Astrocyte (in vitro differentiated cells and primary cell): ENCODE results near the gene CYSTM1. TPM values are rescaled to one million over a fixed set of nuclear protein-coding genes. Genes with fewer than 3 reads are reported as not detected.

Experiments used
- DNase-seq: peaks from one replicate; pipeline ENCODE4 v3.0.0-alpha.2; 2010; ENCODE audit warnings: low read depth
- FAIRE-seq: peaks from 2 replicates; lab custom pipeline; 2011; peaks lifted over from hg19 to GRCh38; lab: Jason Lieb, UNC
- H2AFZ ChIP-seq: 2 replicates; pipeline ENCODE4 v1.6.0; 2012; ENCODE audit warnings: low read depth, low read length, inconsistent platforms
- H3K27ac ChIP-seq: 2 replicates; pipeline ENCODE4 v1.5.1; 2011; ENCODE audit warnings: low read depth, low read length, inconsistent platforms
- H3K27me3 ChIP-seq: 2 replicates; pipeline ENCODE4 v1.6.0; 2011; ENCODE audit warnings: low read length, inconsistent platforms; ENCODE audit not compliant: insufficient read depth
- H3K36me3 ChIP-seq: 2 replicates; pipeline ENCODE4 v1.5.1; 2011; ENCODE audit warnings: low read length, inconsistent platforms; ENCODE audit not compliant: insufficient read depth
- H3K4me1 ChIP-seq: 2 replicates; pipeline ENCODE4 v1.5.1; 2011; ENCODE audit warnings: low read length, inconsistent platforms; ENCODE audit not compliant: insufficient read depth
- H3K4me2 ChIP-seq: 2 replicates; pipeline ENCODE4 v1.6.0; 2012; ENCODE audit warnings: low read length, inconsistent platforms
- H3K4me3 ChIP-seq: 2 replicates; pipeline ENCODE4 v1.5.1; 2011; ENCODE audit warnings: low read depth, mild to moderate bottlenecking, low read length, inconsistent platforms; ENCODE audit not compliant: insufficient read depth
- H3K79me2 ChIP-seq: 2 replicates; pipeline ENCODE4 v1.6.0; 2012; ENCODE audit warnings: mild to moderate bottlenecking, low read length, inconsistent platforms; ENCODE audit not compliant: insufficient read depth
- H3K9ac ChIP-seq: 2 replicates; pipeline ENCODE4 v1.6.0; 2012; ENCODE audit warnings: mild to moderate bottlenecking, low read length, inconsistent platforms
- H3K9me3 ChIP-seq: 2 replicates; pipeline ENCODE4 v1.5.1; 2012; ENCODE audit warnings: low read depth, mild to moderate bottlenecking, low read length, inconsistent platforms; ENCODE audit not compliant: insufficient read depth
- H4K20me1 ChIP-seq: 2 replicates; pipeline ENCODE4 v1.6.0; 2012; ENCODE audit warnings: low read length, inconsistent platforms; ENCODE audit not compliant: insufficient read depth
- H3K27ac Mint-ChIP-seq: one replicate; pipeline ENCODE4 v1.8.0; 2021; ENCODE audit warnings: mild to moderate bottlenecking, mixed read lengths; ENCODE audit not compliant: unreplicated experiment
- H3K27me3 Mint-ChIP-seq: one replicate; pipeline ENCODE4 v1.8.0; 2021; ENCODE audit warnings: low read depth, mixed read lengths; ENCODE audit not compliant: unreplicated experiment
- H3K36me3 Mint-ChIP-seq: one replicate; pipeline ENCODE4 v1.8.0; 2021; ENCODE audit warnings: low read depth, mixed read lengths; ENCODE audit not compliant: unreplicated experiment
- H3K4me1 Mint-ChIP-seq: one replicate; pipeline ENCODE4 v1.8.0; 2021; ENCODE audit warnings: low read depth, mixed read lengths; ENCODE audit not compliant: unreplicated experiment
- H3K4me3 Mint-ChIP-seq: one replicate; pipeline ENCODE4 v1.8.0; 2021; ENCODE audit warnings: mild to moderate bottlenecking, moderate library complexity, mixed read lengths; ENCODE audit not compliant: unreplicated experiment
- H3K9me3 Mint-ChIP-seq: one replicate; pipeline ENCODE4 v1.8.0; 2021; ENCODE audit warnings: mild to moderate bottlenecking, mixed read lengths; ENCODE audit not compliant: unreplicated experiment
- EZH2 ChIP-seq: IDR thresholded peaks from 2 replicates; pipeline ENCODE4 v1.6.1; 2012; ENCODE audit warnings: mild to moderate bottlenecking, low read length, inconsistent platforms; ENCODE audit not compliant: insufficient read depth
- total RNA-seq: library from RNA; stranded (reverse); gene quantifications from 2 replicates; pipeline ENCODE4 v1.2.1, GENCODE V29; 2021
- TF ChIP-seq, protein P1 (sequence below): IDR thresholded peaks from 2 replicates; pipeline ENCODE4 v1.5.1; 2011; ENCODE audit warnings: low read depth, mild to moderate bottlenecking, inconsistent platforms, low read length, moderate library complexity; ENCODE audit not compliant: insufficient read depth

CYSTM1 gene
- total RNA-seq, 1 donor from 2014 or later: 46.3 TPM

DNA sequence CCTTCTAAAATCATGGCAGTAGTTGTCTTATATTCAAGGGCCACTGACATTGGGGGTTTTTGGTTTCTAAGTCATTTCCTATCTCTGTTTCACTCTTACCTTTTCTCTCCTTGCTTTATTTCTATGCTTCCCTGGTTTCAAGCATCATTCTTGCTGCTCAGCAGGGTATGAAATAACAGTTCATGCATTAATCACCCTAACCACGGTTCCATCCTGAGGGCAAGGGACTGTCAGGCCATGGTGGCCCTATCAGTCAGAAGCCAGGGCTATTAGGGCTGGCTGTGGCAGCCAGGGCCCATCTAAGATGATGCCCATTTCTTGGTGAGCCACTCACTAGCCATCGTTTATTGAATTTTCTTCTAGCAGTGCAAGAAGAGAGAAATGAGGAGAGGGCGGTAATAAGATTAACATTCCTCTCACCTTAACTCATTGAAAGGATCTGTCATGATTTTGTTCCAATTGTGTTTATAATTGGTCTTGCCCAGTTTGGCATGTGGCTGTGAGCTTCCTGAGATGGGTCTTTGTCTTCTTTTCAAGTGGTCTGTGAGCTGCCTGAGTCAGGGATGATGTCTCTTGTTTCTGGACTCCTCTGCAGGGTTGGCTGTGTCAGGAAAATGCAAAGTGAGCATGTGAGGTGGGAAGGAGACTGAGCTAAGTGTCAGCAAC lies 45.2 kb downstream of the CYSTM1 start:
- no peaks in the 10 kb centered on the region for H3K36me3 ChIP-seq
- H3K4me2 ChIP-seq: peak overlapping the region; percentile 71
- H3K27me3 ChIP-seq: no peaks in the 10 kb centered on the region
- Mint-ChIP-seq H3K27ac (peak overlapping the region; percentile 23), H3K36me3 (peaks cover 6% of the 10 kb centered on the region), H3K9me3 (no peaks in the 10 kb centered on the region), H3K4me3 (peak overlapping the region; percentile 29), H3K27me3 (no peaks in the 10 kb centered on the region), H3K4me1 (peaks cover 43% of the 10 kb centered on the region)
- peak overlapping the region; percentile 88 for H3K27ac ChIP-seq
- H3K9me3 ChIP-seq: no peaks in the 10 kb centered on the region
- DNase-seq (peak; percentile 73), FAIRE-seq (peak; percentile 59)
- no peaks in the 10 kb centered on the region for H3K79me2 ChIP-seq
- TF ChIP-seq, protein P1, sequence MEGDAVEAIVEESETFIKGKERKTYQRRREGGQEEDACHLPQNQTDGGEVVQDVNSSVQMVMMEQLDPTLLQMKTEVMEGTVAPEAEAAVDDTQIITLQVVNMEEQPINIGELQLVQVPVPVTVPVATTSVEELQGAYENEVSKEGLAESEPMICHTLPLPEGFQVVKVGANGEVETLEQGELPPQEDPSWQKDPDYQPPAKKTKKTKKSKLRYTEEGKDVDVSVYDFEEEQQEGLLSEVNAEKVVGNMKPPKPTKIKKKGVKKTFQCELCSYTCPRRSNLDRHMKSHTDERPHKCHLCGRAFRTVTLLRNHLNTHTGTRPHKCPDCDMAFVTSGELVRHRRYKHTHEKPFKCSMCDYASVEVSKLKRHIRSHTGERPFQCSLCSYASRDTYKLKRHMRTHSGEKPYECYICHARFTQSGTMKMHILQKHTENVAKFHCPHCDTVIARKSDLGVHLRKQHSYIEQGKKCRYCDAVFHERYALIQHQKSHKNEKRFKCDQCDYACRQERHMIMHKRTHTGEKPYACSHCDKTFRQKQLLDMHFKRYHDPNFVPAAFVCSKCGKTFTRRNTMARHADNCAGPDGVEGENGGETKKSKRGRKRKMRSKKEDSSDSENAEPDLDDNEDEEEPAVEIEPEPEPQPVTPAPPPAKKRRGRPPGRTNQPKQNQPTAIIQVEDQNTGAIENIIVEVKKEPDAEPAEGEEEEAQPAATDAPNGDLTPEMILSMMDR: no peak
- TF ChIP-seq EZH2: no peak
- H3K4me1 ChIP-seq: peaks cover 45% of the 10 kb centered on the region
- H3K9ac ChIP-seq: peak overlapping the region; percentile 46
- H4K20me1 ChIP-seq: no peaks in the 10 kb centered on the region
- no peak overlapping the region for H3K4me3 ChIP-seq
- no peak overlapping the region for H2AFZ ChIP-seq

DNA sequence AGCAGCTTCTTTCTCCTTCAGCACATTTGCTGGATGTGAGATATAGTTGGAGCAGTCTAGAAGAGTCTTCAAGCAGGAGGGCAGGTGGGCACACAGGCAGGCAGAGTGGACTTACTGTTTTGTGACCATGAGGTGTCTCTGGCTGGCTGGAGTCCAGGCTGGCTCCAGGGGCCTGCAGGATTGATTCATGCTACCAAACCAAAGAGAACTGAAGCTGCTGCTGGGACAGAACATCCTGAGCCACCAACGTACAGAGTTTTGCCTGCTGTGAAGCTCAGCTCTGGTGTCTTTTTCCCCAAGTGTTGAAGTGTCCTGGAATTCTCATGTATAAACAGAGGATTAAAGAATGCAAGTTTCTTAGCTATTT lies 45.7 kb downstream of the CYSTM1 start:
- no peak overlapping the region for H3K4me3 Mint-ChIP-seq
- H3K36me3 Mint-ChIP-seq: peaks cover 10% of the 10 kb centered on the region
- H3K27me3 Mint-ChIP-seq: no peaks in the 10 kb centered on the region
- Histone ChIP-seq H3K36me3 (no peaks in the 10 kb centered on the region), H3K79me2 (no peaks in the 10 kb centered on the region), H3K27me3 (no peaks in the 10 kb centered on the region), H4K20me1 (no peaks in the 10 kb centered on the region), H3K27ac (peak overlapping the region; percentile 88), H3K4me3 (no peak overlapping the region), H3K9me3 (no peaks in the 10 kb centered on the region), H2AFZ (no peak overlapping the region), H3K4me1 (peaks cover 45% of the 10 kb centered on the region), H3K9ac (peak overlapping the region; percentile 46), H3K4me2 (peak overlapping the region; percentile 71)
- H3K4me1 Mint-ChIP-seq: peaks cover 41% of the 10 kb centered on the region
- H3K27ac Mint-ChIP-seq: peak overlapping the region; percentile 23
- FAIRE-seq (no peak), DNase-seq (no peak)
- TF ChIP-seq, protein P1: no peak
- no peak for TF ChIP-seq EZH2
- H3K9me3 Mint-ChIP-seq: no peaks in the 10 kb centered on the region

DNA sequence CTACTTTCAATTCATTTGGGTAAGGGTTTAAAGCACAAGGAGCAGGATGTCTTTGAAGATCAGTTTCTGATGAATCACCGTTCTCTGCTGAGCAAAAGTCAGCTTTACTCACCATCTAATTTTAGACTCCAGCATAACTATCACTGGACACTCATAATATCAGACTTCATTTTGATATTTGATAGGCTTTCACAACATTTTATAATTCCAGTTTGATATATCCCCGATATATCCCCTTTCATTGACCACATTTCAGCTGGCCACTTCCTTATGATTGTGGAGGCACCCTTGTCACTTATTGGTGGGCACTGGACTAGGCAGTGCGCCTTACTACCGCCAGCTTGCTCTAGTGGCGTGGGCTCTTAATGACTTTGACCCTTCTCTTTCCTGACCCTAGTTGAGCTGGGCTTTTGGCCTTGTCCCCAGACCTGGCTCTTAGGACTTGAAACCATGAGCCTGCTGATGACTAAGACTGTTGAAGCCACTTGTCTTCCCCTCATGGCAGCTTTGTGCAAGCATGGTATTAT lies 46.8 kb downstream of the CYSTM1 start:
- TF ChIP-seq, protein P1: no peak
- no peak for TF ChIP-seq EZH2
- peak; percentile 83 for DNase-seq
- H3K36me3 Mint-ChIP-seq: peaks cover 12% of the 10 kb centered on the region
- Histone ChIP-seq H3K4me1 (peaks cover 45% of the 10 kb centered on the region), H3K4me2 (peak overlapping the region; percentile 71), H2AFZ (peak overlapping the region; percentile 20), H3K27ac (peak overlapping the region; percentile 88), H3K4me3 (peak overlapping the region; percentile 27), H4K20me1 (no peaks in the 10 kb centered on the region), H3K27me3 (no peaks in the 10 kb centered on the region), H3K36me3 (no peaks in the 10 kb centered on the region), H3K9ac (peak overlapping the region; percentile 48), H3K79me2 (no peaks in the 10 kb centered on the region), H3K9me3 (no peaks in the 10 kb centered on the region)
- peak overlapping the region; percentile 51 for H3K4me3 Mint-ChIP-seq
- peaks cover 41% of the 10 kb centered on the region for H3K4me1 Mint-ChIP-seq
- peak; percentile 90 for FAIRE-seq
- peak overlapping the region; percentile 23 for H3K27ac Mint-ChIP-seq
- no peaks in the 10 kb centered on the region for H3K9me3 Mint-ChIP-seq
- H3K27me3 Mint-ChIP-seq: no peaks in the 10 kb centered on the region
